Hematopoietic multipotent progenitor cell treated with erythropoietin and hydrocortisone succinate and interleukin-3 and kit ligand, for 6 days (in vitro differentiated cells): ENCODE data around the gene TMEM63B.
A peak's percentile ranks its signal among the peaks of the same experiment; 100 is the strongest.
"Not testable (repeated sequence)": the region's sequence is repeated elsewhere in the genome, so short reads cannot be mapped to it uniquely, and the experiment has no call there.

Source experiments
- DNase-seq: peaks from one replicate; pipeline ENCODE4 v3.0.0-alpha.2; 2015

Gene TMEM63B

GRCh38 chr6:44094403-44095242 lies 32.7 kb upstream of the TMEM63B start:
- no peak for DNase-seq

GRCh38 chr6:44095243-44095623 lies 32.1 kb upstream of the TMEM63B start:
- DNase-seq, result not testable (repeated sequence)

- DNase-seq, result peak; percentile 91
These were observed 30.7 kb upstream of the TMEM63B start for GRCh38 chr6:44096612-44097011.

- DNase-seq, result no peak
These were observed 29.5 kb upstream of the TMEM63B start for GRCh38 chr6:44097782-44098317.

GRCh38 chr6:44099192-44099591 lies 28.2 kb upstream of the TMEM63B start:
- DNase-seq, result no peak

GRCh38 chr6:44100088-44100550 lies 27.2 kb upstream of the TMEM63B start:
- DNase-seq, result peak; percentile 78

- no peak for DNase-seq
These were observed 25.5 kb upstream of the TMEM63B start for GRCh38 chr6:44101832-44102231.

- DNase-seq, result no peak
These were observed 24.8 kb upstream of the TMEM63B start for GRCh38 chr6:44102527-44102926.

GRCh38 chr6:44104481-44105021 lies 22.8 kb upstream of the TMEM63B start:
- no peak for DNase-seq

- no peak for DNase-seq
These were observed 22.2 kb upstream of the TMEM63B start for GRCh38 chr6:44105146-44105545.

GRCh38 chr6:44105993-44106740 lies 21.2 kb upstream of the TMEM63B start:
- DNase-seq, result peak; percentile 30

GRCh38 chr6:44107017-44107416 lies 20.3 kb upstream of the TMEM63B start:
- DNase-seq, result no peak

- no peak for DNase-seq
These were observed 18.9 kb upstream of the TMEM63B start for GRCh38 chr6:44108471-44108870.

GRCh38 chr6:44109212-44109611 lies 18.1 kb upstream of the TMEM63B start:
- DNase-seq, result no peak

GRCh38 chr6:44110005-44110676 lies 17.2 kb upstream of the TMEM63B start:
- no peak for DNase-seq

GRCh38 chr6:44110966-44111365 lies 16.4 kb upstream of the TMEM63B start:
- DNase-seq, result no peak

- DNase-seq, result no peak
These were observed 15.6 kb upstream of the TMEM63B start for GRCh38 chr6:44111434-44112417.

- DNase-seq, result peak; percentile 29
These were observed 13.9 kb upstream of the TMEM63B start for GRCh38 chr6:44113414-44113813.

GRCh38 chr6:44115866-44116265 lies 11.5 kb upstream of the TMEM63B start:
- no peak for DNase-seq

- no peak for DNase-seq
These were observed 10.5 kb upstream of the TMEM63B start for GRCh38 chr6:44116641-44117382.
